AG09309 (cell line): ENCODE measurements around the gene HTRA2.

Source experiments
- DNase-seq: peaks from one replicate; pipeline ENCODE4 v3.0.0-alpha.2; 2010; ENCODE audit warnings: low read depth
- H3K4me3 ChIP-seq: 2 replicates; pipeline ENCODE4 v1.5.1; 2011; ENCODE audit warnings: mild to moderate bottlenecking, low read depth, low read length, moderate library complexity; ENCODE audit not compliant: control insufficient read depth
- CTCF ChIP-seq: IDR thresholded peaks from 2 replicates; pipeline ENCODE4 v1.5.1; 2011; ENCODE audit warnings: mild to moderate bottlenecking, low read depth, low read length, inconsistent platforms; ENCODE audit not compliant: insufficient read depth, control insufficient read depth; ENCODE audit errors: missing control alignments

The HTRA2 gene

DNA sequence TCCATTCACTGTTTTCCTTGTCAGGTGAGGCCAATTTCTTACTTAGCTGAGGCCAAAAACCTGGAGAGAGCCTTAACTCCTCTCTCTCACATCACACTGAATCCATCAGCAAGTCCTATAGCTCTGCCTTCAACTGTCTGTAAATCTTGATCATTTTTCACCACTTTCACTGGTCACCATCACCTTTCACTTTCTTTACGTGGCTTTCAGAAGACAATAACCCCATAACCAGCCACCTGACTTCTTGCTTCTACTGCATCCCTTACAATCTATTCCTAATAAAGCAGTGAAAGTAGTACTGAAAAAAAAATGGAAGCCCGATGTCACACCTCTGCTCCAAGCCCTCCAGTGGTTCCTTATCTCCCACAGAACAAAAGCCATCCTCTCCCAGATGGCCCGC is 16.3 kb downstream of the HTRA2 start:
- no peak overlapping the region for H3K4me3 ChIP-seq
- no peak for TF ChIP-seq CTCF
- DNase-seq, result no peak

DNA sequence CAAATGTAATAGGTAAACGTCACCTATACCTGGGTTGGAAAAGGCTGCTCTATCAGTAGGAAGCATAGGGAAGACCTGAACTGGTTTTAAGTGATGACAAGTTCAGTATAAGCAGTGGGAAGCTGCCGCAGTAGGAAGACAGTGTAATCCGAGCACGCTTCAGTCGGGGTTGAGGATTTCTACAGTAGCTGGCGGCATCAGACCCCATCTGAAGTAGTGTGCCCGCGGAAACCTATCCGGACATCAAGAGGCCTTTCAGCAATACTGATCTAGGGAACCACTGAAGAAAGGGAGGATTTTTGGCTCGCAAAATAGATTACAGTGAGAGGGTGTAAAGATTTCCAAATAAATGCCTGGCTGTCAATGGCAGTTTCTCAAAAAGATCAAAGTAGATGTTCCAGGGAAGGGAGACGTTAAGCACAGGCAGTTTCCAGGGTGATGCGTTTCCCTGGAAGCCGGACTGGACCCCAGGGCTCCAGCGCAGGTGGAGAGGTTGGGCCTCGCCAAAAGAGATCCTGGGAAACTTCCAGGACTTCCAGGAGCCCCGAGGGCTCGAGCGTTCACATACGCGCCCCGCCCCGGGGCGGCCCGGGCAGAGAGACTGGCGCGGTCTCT is 18.7 kb downstream of the HTRA2 start:
- peak overlapping the region; percentile 32 for H3K4me3 ChIP-seq
- no peak for TF ChIP-seq CTCF
- no peak for DNase-seq

DNA sequence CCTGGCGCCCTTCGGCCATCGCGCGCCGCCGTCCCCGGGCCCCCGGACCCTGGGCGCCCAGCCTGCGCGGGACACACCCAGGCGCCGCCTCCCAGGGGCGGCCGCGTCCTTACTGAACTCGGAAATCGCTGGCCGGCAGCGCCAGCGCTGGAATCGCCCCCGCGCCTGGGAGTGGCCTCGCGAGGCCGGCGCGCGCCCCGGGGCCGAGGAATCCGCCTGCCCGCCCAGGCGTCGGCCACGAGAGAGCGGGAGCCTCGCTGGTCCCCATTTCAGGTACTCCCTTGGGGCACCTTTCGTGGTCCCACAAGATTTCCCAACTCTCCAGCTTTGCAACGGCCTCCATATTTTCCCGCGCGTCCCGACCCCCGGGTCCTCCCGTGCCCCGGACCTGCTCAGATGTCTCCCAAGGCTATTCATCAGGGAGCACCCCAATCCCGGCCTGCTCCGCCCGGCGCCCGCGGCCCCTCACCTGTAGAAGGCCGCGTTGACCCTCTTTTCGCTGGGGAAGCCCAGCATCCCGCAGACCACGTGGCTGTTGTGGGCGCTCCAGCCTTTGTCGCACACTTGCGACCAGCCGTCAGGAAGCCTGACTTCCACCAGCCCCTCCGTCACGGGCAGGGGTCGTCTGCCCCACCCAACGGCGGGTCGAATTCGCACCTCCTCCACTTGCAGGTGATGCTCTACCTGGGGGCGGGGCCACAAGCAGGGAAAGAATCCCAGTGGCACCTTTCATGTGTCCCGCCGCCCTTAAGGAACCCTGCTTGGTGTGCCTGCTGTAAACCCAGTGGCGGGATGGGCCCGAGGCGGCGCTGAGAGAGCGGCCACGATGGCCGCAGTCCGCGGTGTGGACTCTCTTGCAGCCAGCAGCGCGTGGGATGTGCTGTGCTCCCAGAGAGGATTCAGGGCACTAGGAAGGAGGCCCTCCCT is 19.4 kb downstream of the HTRA2 start:
- peak overlapping the region; percentile 51 for H3K4me3 ChIP-seq
- TF ChIP-seq CTCF, result no peak
- no peak for DNase-seq

DNA sequence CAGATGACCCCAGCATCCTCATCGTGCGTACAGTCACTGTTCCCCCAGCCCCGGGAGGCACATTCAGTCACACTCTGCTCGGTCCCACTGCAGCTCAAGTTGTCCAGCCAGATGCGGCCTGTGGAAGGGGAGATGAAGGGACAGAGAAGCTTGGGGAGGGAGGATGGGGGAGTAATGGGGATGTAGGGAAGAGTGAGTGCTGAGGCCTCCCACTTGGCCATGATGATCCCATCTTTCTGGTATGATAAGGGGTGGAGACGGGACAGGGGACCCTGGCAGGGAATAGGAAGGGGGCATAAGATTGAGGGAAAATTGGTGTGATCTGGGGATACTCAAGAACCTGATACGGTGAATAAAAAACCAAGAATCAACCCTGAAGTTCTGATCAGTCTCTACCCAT is 20.5 kb downstream of the HTRA2 start:
- DNase-seq, result no peak
- no peak for TF ChIP-seq CTCF
- no peak overlapping the region for H3K4me3 ChIP-seq

GRCh38 chr2:74551530-74551929 is 21.8 kb downstream of the HTRA2 start:
- no peak for TF ChIP-seq CTCF
- no peak overlapping the region for H3K4me3 ChIP-seq
- DNase-seq, result no peak

DNA sequence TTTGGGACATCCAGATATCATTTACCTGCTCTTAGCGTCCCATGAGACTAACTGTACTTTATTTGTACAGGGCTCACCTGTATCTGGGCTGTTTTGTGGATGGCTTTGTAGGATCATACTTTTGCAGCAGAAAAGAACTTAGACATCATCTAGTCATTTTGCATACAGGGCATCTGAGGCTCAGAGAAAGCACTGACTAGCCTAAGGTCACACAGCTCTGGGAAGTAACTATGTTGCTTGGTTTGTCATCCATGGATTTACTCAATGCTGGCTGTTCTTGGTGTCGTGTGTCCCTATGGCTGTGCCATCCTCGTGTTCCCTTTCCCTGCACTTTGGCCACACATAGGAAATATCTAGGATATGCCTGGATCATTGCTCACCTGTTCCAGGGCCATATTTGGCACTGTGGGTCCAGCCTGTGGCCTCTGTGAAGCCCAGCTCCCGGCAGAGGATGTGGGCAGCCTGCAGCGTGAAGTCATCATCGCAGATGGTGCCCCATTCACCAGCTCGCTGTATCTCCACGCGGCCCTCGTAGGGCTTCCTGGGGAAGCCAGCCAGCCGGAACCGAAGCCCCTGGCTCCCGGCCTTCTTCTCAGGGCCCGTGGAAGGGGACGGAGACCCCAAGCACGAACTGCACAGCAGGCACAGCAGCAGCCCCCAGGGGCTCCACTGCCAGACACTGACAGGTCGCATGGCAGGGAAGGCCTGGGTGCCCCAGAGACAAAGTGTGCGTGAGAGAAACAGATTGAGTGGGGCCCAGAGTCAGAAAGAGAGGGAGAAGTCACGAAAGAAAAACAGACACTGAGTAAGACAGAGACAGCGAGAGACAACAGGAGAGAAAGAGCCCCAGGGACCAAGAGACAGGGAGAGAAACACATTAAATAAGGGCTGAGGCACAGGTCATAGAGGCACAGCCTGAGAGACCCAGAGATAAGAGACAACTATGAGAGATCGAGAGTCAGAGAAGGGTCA is 22.5 kb downstream of the HTRA2 start:
- H3K4me3 ChIP-seq, result peak overlapping the region; percentile 94

More for the DNA sequence above, 22.5 kb downstream of the HTRA2 start:
- TF ChIP-seq CTCF, result no peak
- DNase-seq, result no peak
